HG03280 (cell line): ENCODE measurements around the gene VN1R5.
A peak's percentile ranks its signal among the peaks of the same experiment; 100 is the strongest.
"Not testable (repeated sequence)": the region's sequence is repeated elsewhere in the genome, so short reads cannot be mapped to it uniquely, and the experiment has no call there.

Source experiments
- ATAC-seq: cut with Tn5 transposase; IDR thresholded peaks from one replicate; pipeline ENCODE4 v1.9.1; 2021; ENCODE audit warnings: mild to moderate bottlenecking, moderate library complexity; ENCODE audit not compliant: unreplicated experiment

Gene VN1R5

DNA sequence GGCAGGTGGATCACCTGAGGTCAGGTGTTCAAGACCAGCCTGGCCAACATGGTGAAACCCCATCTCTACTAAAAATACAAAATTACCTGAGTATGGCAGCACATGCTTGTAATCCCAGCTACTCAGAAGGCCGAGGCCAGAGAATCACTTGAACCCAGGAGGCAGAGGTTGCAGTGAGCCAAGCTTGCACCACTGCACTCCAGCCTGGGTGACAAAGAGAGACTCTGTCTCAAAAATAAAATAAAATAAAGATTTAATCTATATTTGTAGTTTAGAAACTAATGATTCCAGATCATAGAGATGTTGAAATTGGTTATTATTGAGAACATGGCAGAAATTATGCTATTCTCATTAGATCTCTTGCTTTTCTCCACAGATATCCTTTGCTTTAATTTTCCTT, at the start of gene VN1R5:
Gene VN1R5, plus strand, starts transcription at position 301 of the 400 bp plus-strand sequence.
- ATAC-seq = not testable (repeated sequence)

- ATAC-seq = no peak
These were observed 46.5 kb upstream of the VN1R5 start for GRCh38 chr1:247209396-247209795.

- ATAC-seq = peak; percentile 2
These were observed 45.9 kb upstream of the VN1R5 start for GRCh38 chr1:247210062-247210375.

DNA sequence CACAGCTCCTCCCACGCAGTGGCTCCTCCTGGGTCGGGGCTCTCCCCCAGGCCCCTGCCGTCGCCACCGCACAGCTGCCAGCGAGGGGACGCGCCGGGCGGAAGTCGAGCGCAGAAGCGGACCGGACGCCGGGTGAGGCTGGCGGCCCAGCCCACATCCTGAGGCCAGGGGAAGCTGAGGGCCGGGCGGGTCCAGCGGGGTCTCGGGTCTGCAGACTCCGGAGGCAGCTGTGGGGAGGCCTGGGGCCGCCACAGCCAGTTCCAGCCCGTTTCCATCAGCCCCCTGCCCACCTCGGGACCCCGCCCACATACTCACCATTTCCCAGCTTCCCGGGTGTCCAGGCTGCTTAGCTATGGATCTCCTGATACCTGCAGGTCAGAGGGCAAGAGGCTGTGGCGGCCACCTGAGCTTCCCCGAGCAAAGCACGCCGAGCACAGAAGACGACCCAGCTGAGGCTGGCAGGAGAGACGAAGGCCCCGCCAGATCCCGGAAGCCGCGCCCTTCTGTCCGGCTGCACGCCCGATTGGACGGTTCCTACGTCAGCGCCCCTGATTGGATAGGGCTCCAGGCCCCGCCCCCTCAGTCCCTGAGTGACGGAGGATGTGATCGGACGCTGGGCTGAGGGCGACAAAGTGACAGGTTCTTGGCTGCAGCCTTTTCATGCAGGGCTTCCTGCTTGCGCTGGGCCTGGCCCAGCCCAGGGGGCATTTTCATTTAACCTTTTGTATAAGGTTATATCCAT, 45.3 kb upstream of the VN1R5 start:
- peak; percentile 89 for ATAC-seq

- ATAC-seq = no peak
These were observed 44.5 kb upstream of the VN1R5 start for GRCh38 chr1:247211339-247211738.

DNA sequence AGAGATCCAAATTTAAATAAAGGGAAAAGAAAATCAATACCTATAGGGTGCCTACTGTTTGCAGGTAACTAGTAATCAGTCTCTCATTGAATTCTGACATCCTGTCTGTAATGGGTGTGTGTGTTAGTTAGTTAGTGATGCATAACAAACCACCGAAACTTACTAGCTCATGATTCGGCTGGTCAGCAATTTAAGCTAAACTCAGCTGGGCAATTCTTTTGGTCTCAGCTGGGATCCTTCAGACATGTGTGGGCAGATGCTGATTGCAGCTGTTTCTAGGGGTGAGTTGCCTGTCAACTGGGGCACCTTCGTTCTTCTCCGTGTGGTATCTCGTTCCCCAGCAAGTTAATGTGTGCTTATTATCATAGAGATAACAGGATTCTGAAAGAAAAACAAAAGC, 43.9 kb upstream of the VN1R5 start:
- ATAC-seq = peak; percentile 48

DNA sequence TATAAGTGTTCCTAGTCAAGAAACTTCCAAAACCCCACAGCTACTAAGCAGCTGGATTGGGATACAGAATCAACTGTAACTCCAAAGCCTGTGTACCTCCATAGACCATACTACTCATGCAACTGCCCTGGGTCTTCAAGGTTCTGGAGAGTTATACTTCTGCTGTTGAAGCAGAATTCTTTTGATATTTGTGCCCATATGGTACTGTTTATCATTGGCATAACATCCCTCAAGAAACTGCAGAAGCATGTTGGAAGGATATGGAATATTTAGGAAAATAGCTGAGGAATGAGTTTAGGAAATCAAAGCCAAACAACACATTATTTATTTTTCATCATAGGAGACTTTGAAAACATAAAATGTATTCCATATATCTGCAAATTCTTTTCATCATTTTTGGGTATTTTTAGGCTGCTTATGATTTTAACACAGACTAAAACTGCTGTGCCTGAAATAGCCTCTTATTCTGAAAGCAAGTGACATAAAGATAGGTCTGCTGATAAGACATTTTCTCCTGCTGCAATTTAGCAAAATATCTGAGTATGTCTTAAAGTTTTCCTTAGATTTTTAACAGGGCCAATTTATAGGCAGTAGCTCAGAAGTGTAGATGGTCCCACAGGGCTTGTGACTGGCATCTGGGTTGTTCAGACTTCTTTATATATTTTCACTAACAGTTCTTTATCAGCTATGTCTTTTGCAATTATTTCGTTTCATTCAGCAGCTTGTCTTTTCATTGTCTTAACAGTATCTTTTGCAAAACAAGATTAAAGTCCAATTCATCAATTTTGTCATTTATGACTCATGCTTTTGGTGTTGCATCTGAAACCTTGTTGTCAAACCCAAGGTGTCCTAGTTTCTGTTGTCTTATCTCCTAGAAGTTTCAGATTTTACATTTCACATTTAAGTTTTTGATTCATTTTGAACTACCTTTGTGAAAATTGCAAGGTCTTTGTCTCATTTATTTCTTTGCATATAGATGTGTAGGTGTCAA, 43.0 kb upstream of the VN1R5 start:
- ATAC-seq = no peak

- ATAC-seq = no peak
These were observed 39.6 kb upstream of the VN1R5 start for GRCh38 chr1:247216261-247216660.

DNA sequence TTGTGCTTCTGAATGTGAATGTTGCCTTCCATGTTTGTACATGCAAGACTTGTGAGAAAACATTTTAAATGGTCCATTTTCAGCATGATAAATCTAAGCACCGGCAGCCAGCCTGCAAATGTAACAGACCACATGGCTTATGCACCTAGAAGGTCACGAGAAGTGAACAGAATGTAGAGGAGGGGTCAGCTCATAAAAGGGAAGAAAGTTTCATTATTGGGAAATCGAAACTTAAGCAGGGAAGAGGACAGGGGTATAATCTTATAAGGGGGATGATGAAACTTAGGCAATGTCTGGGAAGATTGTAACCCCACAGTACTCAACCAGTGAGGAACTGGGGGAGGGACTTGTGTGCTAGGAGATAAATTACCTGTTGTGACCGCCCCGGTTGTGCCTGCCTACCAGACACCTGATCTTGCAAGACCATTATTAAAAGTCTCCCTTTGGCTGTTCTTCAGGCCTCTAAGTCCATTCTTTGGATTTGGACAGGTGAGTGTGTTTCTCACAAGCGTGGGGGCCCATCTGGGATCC, 37.7 kb upstream of the VN1R5 start:
- no peak for ATAC-seq

DNA sequence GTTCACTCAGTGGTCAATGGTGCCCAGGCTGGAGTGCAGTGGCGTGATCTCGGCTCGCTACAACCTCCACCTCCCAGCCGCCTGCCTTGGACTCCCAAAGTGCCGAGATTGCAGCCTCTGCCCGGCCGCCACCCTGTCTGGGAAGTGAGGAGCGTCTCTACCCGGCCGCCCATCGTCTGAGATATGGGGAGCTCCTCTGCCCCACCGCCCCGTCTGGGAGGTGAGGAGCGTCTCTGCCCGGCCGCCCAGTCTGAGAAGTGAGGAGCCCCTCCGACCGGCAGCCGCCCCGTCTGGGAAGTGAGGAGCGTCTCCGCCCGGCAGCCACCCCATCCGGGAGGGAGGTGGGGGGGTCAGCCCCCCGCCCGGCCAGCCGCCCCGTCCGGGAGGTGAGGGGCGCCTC, 35.6 kb upstream of the VN1R5 start:
- not testable (repeated sequence) for ATAC-seq

- ATAC-seq = no peak
These were observed 33.0 kb upstream of the VN1R5 start for GRCh38 chr1:247222840-247223239.

DNA sequence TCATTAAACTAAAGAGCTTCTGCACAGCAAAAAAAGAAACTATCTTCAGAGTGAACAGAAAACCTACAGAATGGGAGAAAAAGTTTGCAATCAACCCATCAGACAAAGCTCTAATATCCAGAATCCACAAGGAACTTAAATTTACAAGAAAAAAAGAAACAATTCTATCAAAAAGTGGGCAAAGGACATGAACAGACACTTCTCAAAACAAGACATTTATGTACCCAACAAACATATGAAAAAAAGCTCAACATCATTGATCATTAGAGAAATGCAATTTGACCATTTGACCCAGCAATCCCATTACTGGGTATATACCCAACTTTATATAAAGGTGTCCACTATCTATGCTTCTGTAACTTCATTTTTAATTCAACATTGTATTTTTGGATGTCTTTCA, 31.1 kb upstream of the VN1R5 start:
- ATAC-seq = no peak

DNA sequence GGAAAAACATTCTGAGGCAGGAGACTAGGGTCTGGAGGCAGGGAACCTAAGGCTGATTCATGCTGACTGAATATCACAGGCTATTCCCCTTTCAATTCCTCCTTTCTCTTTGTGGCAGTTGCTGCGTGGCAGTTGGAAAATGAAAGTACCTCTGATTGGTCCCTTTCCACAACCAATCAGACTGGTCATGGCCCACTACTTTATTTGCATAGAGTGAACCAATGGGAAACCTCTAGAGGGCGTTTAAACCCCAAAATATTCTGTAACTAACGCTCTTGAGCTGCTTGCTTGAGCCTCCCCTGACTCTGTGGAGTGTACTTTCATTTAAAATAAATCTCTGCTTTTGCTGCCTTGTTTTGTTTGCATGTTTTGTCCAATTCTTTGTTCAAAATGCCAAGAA, 27.7 kb upstream of the VN1R5 start:
- ATAC-seq = no peak

GRCh38 chr1:247241691-247242090, 14.2 kb upstream of the VN1R5 start:
- ATAC-seq = no peak

GRCh38 chr1:247243524-247244137, 12.2 kb upstream of the VN1R5 start:
- ATAC-seq = no peak

DNA sequence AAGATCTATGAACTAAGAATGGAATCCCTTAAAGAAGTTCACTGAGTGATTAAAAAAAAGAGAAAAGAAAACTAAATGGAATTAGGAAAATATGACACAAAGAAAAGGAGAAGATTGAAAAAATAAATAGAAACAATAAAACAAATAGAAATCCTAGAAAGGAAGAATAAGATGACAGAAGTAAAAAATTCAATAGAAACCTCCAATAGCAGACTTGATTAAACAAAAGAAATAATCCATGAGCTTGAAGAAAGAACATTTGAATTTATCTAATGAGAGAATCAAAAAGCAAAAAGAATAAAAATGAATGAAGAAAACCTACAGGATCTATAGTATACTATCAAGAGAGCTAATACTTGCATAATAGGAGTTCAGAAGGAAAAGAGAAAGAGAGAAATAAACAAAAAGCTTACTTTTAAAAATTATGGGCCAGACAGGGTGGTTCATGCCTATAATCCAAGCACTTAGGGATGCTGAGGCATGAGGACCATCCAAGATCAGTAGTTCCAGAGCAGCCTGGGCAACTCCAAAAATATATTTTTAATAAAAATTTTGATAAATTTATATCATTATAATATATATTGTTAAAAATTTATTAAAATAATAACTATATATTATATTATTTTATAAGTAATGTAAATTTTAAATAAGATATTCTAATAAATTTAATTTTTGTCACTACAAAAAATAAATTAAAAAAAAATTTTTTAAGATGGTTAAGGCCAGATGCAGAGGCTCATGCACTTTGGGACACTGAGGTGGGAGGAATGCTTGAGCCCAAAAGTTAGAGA, 9.4 kb upstream of the VN1R5 start:
- ATAC-seq = no peak

GRCh38 chr1:247247568-247247967, 8.3 kb upstream of the VN1R5 start:
- ATAC-seq = no peak

DNA sequence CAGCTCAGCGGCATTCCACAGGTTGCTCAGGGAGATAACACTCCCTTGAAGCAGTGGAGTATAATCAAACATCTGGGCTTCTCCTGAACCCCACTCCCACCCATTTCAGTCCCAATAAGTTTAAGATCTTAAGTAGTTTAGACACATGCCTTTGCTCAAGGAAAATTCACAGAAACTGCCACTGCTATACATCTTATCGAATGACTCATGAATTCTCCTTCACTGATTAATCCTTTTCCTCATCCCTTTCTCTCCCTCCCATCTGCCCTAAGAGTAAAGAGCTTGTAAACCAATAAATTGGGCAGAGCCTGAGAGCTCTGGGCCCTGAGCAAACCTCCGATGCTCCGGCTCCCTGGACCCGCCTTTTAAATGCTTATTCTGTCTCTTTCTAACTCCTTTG, 10.2 kb downstream of the VN1R5 start:
- no peak for ATAC-seq

DNA sequence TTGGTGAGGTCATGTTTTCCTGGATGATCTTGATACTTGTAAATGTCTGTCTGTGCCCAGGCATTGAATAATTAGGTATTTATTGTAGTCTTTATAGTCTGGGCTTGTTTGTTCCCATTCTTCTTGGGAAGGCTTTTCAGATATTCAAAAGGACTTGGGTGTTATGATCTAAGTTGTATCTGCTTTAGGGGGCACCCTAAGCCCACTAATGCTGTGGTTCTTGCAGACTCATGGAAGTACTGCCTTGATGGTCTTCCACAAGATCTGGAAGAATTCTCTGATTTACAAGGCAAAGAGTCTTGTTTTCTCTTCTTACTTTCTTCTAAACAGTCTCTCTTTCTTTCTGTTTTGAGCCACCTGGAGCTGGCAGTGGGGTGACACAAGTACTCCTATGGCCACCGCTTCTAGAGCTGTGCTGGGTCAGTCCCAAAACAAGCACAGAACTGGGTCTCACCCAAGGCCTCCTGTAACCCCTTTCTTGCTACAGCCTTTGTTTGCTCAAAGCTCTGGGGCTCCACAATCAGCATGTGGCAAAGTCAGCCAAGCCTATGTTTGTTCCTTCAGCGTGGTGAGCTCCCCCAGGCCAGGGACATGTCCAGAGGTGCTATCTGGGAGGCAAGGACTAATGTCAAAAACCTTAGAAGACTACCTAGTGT, 12.6 kb downstream of the VN1R5 start:
- no peak for ATAC-seq

DNA sequence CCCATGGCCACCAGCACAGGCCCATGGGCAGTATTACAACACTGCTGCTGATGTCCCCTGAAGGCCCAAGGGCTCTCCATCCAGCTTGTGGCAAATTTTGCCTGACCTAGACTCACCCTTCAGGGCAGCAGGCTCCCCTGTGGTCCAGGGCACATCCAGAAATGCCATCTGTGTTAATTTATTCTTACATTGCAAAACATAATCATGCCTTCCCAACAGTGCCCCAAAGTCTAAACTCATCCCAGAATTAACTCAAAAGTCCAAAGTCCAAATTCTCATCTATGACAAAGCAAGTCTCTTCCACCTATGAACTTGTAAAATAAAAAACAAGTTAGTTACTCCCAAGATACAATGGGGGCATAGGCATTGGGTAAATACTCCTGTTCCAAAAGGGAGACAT, 13.3 kb downstream of the VN1R5 start:
- no peak for ATAC-seq
